ENCODE measurements around the gene TNFSF9.
"Not testable (repeated sequence)": the region's sequence is repeated elsewhere in the genome, so short reads cannot be mapped to it uniquely, and the experiment has no call there.

Gene TNFSF9

GRCh38 chr19:6494438-6495036, 36.3 kb upstream of the TNFSF9 start:
- no peak overlapping the region for H3K4me3 ChIP-seq (ENCODE audit: insufficient read depth, low read depth, low read length)

GRCh38 chr19:6495947-6496346, 34.9 kb upstream of the TNFSF9 start:
- Histone ChIP-seq H3K36me3 (ENCODE audit: control insufficient read depth, insufficient read depth, low read length) (no peaks in the 10 kb centered on the region), H3K4me3 (ENCODE audit: insufficient read depth, low read depth, low read length) (no peak overlapping the region), H3K4me1 (ENCODE audit: control insufficient read depth, insufficient read depth, low read length) (no peaks in the 10 kb centered on the region), H3K9me3 (ENCODE audit: control insufficient read depth, low read length) (no peaks in the 10 kb centered on the region), H3K27ac (ENCODE audit: insufficient read depth, low read depth, low read length, poor library complexity, severe bottlenecking) (no peak overlapping the region), H3K27me3 (ENCODE audit: control insufficient read depth, insufficient read depth, low read length, poor library complexity, severe bottlenecking) (peaks cover 7% of the 10 kb centered on the region)
- 94 to 95% methylated on average over 19 of the region's 19 CpGs for WGBS, 2 experiments

More at GRCh38 chr19:6494438-6495036, 36.3 kb upstream of the TNFSF9 start:
- Histone ChIP-seq H3K4me1 (ENCODE audit: control insufficient read depth, insufficient read depth, low read length) (no peaks in the 10 kb centered on the region), H3K9me3 (ENCODE audit: control insufficient read depth, low read length) (no peaks in the 10 kb centered on the region), H3K27me3 (ENCODE audit: control insufficient read depth, insufficient read depth, low read length, poor library complexity, severe bottlenecking) (no peaks in the 10 kb centered on the region), H3K36me3 (ENCODE audit: control insufficient read depth, insufficient read depth, low read length) (no peaks in the 10 kb centered on the region), H3K27ac (ENCODE audit: insufficient read depth, low read depth, low read length, poor library complexity, severe bottlenecking) (no peak overlapping the region)
- WGBS, 2 experiments, result 87 to 88% methylated on average over 8 of the region's 8 CpGs

- H3K36me3 ChIP-seq (ENCODE audit: control insufficient read depth, insufficient read depth, low read length), result no peaks in the 10 kb centered on the region
- no peaks in the 10 kb centered on the region for H3K4me1 ChIP-seq (ENCODE audit: control insufficient read depth, insufficient read depth, low read length)
- H3K9me3 ChIP-seq (ENCODE audit: control insufficient read depth, low read length), result no peaks in the 10 kb centered on the region
- WGBS, 2 experiments, result 90% methylated on average over 7 of the region's 7 CpGs
- H3K27ac ChIP-seq (ENCODE audit: insufficient read depth, low read depth, low read length, poor library complexity, severe bottlenecking), result no peak overlapping the region
- H3K4me3 ChIP-seq (ENCODE audit: insufficient read depth, low read depth, low read length), result no peak overlapping the region
- H3K27me3 ChIP-seq (ENCODE audit: control insufficient read depth, insufficient read depth, low read length, poor library complexity, severe bottlenecking), result peaks cover 31% of the 10 kb centered on the region
These were observed 32.4 kb upstream of the TNFSF9 start for GRCh38 chr19:6498294-6499036.

GRCh38 chr19:6499052-6499790, 31.6 kb upstream of the TNFSF9 start:
- Histone ChIP-seq H3K4me1 (ENCODE audit: control insufficient read depth, insufficient read depth, low read length) (no peaks in the 10 kb centered on the region), H3K36me3 (ENCODE audit: control insufficient read depth, insufficient read depth, low read length) (no peaks in the 10 kb centered on the region), H3K27me3 (ENCODE audit: control insufficient read depth, insufficient read depth, low read length, poor library complexity, severe bottlenecking) (peaks cover 31% of the 10 kb centered on the region), H3K4me3 (ENCODE audit: insufficient read depth, low read depth, low read length) (no peak overlapping the region), H3K27ac (ENCODE audit: insufficient read depth, low read depth, low read length, poor library complexity, severe bottlenecking) (no peak overlapping the region), H3K9me3 (ENCODE audit: control insufficient read depth, low read length) (no peaks in the 10 kb centered on the region)
- 87 to 88% methylated on average over 17 of the region's 17 CpGs for WGBS, 2 experiments

- Histone ChIP-seq H3K36me3 (ENCODE audit: control insufficient read depth, insufficient read depth, low read length) (no peaks in the 10 kb centered on the region), H3K9me3 (ENCODE audit: control insufficient read depth, low read length) (no peaks in the 10 kb centered on the region), H3K27ac (ENCODE audit: insufficient read depth, low read depth, low read length, poor library complexity, severe bottlenecking) (no peak overlapping the region), H3K4me3 (ENCODE audit: insufficient read depth, low read depth, low read length) (peak overlapping the region; percentile 60), H3K4me1 (ENCODE audit: control insufficient read depth, insufficient read depth, low read length) (no peaks in the 10 kb centered on the region), H3K27me3 (ENCODE audit: control insufficient read depth, insufficient read depth, low read length, poor library complexity, severe bottlenecking) (peaks cover 31% of the 10 kb centered on the region)
- 73% methylated on average over 24 of the region's 24 CpGs for WGBS, 2 experiments
These were observed 29.7 kb upstream of the TNFSF9 start for GRCh38 chr19:6500837-6501739.

- H3K36me3 ChIP-seq (ENCODE audit: control insufficient read depth, insufficient read depth, low read length), result no peaks in the 10 kb centered on the region
- WGBS, 2 experiments, result 2 to 3% methylated on average over 71 of the region's 71 CpGs
- no peak within 1 kb of the TSS for H3K27ac ChIP-seq (ENCODE audit: insufficient read depth, low read depth, low read length, poor library complexity, severe bottlenecking)
- no peaks in the 10 kb centered on the region for H3K4me1 ChIP-seq (ENCODE audit: control insufficient read depth, insufficient read depth, low read length)
- peak within 1 kb of the TSS; percentile 60 for H3K4me3 ChIP-seq (ENCODE audit: insufficient read depth, low read depth, low read length)
- peaks cover 31% of the 10 kb centered on the region for H3K27me3 ChIP-seq (ENCODE audit: control insufficient read depth, insufficient read depth, low read length, poor library complexity, severe bottlenecking)
- H3K9me3 ChIP-seq (ENCODE audit: control insufficient read depth, low read length), result no peaks in the 10 kb centered on the region
These were observed 28.8 kb upstream of the TNFSF9 start, which contains the start of gene TUBB4A for GRCh38 chr19:6501740-6502648. Gene TUBB4A, minus strand, starts transcription at chr19:6502309. Its CDS starts 97 bp downstream, at chr19:6502212.

- 93 to 94% methylated on average over 8 to 9 of the region's 9 CpGs for WGBS, 2 experiments
- no peak overlapping the region for H3K27ac ChIP-seq (ENCODE audit: insufficient read depth, low read depth, low read length, poor library complexity, severe bottlenecking)
- H3K4me3 ChIP-seq (ENCODE audit: insufficient read depth, low read depth, low read length), result no peak overlapping the region
- no peaks in the 10 kb centered on the region for H3K9me3 ChIP-seq (ENCODE audit: control insufficient read depth, low read length)
- H3K4me1 ChIP-seq (ENCODE audit: control insufficient read depth, insufficient read depth, low read length), result no peaks in the 10 kb centered on the region
- no peaks in the 10 kb centered on the region for H3K36me3 ChIP-seq (ENCODE audit: control insufficient read depth, insufficient read depth, low read length)
- H3K27me3 ChIP-seq (ENCODE audit: control insufficient read depth, insufficient read depth, low read length, poor library complexity, severe bottlenecking), result peaks cover 31% of the 10 kb centered on the region
These were observed 27.2 kb upstream of the TNFSF9 start for GRCh38 chr19:6503407-6504201.

GRCh38 chr19:6508028-6508771, 22.6 kb upstream of the TNFSF9 start:
- not testable (repeated sequence) for H3K4me1 ChIP-seq (ENCODE audit: control insufficient read depth, insufficient read depth, low read length); H3K36me3 ChIP-seq (ENCODE audit: control insufficient read depth, insufficient read depth, low read length); H3K4me3 ChIP-seq (ENCODE audit: insufficient read depth, low read depth, low read length); H3K27me3 ChIP-seq (ENCODE audit: control insufficient read depth, insufficient read depth, low read length, poor library complexity, severe bottlenecking); H3K27ac ChIP-seq (ENCODE audit: insufficient read depth, low read depth, low read length, poor library complexity, severe bottlenecking); H3K9me3 ChIP-seq (ENCODE audit: control insufficient read depth, low read length)
- WGBS, 2 experiments, result 92 to 94% methylated on average over 9 of the region's 9 CpGs

Measured in ectodermal cell (in vitro differentiated cells).